ENCODE results near the gene CDIPT.

DNA sequence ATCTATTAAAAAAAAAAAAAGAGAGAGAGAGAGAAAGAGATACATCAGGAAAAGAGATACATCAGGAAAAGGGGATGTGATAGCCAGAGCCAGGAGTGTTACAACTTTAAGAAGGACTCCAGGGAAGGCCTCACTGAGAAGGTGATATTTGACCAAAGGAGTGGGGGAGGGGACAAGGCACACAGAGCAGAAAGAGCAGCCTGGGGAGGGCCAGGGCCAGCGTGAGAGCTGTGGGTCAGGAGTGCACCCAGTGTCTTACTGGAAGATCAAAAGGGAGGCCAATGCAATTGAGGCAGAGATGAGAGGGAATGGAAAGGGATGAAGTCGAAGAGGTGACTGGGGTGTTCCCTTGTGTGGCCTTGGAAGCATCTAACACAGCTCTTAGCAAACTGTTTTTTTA lies 44.9 kb upstream of the CDIPT start:
- TF ChIP-seq, protein P1, sequence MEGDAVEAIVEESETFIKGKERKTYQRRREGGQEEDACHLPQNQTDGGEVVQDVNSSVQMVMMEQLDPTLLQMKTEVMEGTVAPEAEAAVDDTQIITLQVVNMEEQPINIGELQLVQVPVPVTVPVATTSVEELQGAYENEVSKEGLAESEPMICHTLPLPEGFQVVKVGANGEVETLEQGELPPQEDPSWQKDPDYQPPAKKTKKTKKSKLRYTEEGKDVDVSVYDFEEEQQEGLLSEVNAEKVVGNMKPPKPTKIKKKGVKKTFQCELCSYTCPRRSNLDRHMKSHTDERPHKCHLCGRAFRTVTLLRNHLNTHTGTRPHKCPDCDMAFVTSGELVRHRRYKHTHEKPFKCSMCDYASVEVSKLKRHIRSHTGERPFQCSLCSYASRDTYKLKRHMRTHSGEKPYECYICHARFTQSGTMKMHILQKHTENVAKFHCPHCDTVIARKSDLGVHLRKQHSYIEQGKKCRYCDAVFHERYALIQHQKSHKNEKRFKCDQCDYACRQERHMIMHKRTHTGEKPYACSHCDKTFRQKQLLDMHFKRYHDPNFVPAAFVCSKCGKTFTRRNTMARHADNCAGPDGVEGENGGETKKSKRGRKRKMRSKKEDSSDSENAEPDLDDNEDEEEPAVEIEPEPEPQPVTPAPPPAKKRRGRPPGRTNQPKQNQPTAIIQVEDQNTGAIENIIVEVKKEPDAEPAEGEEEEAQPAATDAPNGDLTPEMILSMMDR (IDR thresholded peaks at IDR 0.05; ENCODE audit: insufficient read depth, low read depth, low read length): no peak
- TF ChIP-seq EZH2 (IDR thresholded peaks at IDR 0.05; ENCODE audit: insufficient read depth, low read length): no peak
